Uterus (tissue), 4 donors: Measurements from ENCODE around the gene IQGAP2. TPM values are rescaled to one million over a fixed set of nuclear protein-coding genes. Genes with fewer than 3 reads are reported as not detected.

ENCODE experiments used
- DNase-seq, 2 donors: peaks; one replicate each; pipeline ENCODE4 v3.0.0-alpha.2; 2019 to 2020
- H3K27ac ChIP-seq, 2 donors: fragments of 200-600 bp; sonication (generic); 1 replicate in 1 of 2; 2 replicates in 1 of 2; pipeline ENCODE4 v1.5.1; 2016 to 2018
- H3K27me3 ChIP-seq, 2 donors: fragments of 200-600 bp; sonication (generic); one replicate each; pipeline ENCODE4 v1.5.1; 2018 to 2019; ENCODE audit warnings: control low read depth in 1 of 2
- H3K36me3 ChIP-seq, 2 donors: fragments of 200-600 bp; sonication (generic); one replicate each; pipeline ENCODE4 v1.5.1; 2019; ENCODE audit warnings: control low read depth in 1 of 2
- H3K4me1 ChIP-seq, 2 donors: fragments of 200-600 bp; sonication (generic); one replicate each; pipeline ENCODE4 v1.5.1; 2018 to 2019; ENCODE audit warnings: control low read depth in 1 of 2
- H3K4me3 ChIP-seq, 2 donors: fragments of 200-600 bp; sonication (generic); 1 replicate in 1 of 2; 2 replicates in 1 of 2; pipeline ENCODE4 v1.5.1; 2018 to 2019; ENCODE audit warnings: mild to moderate bottlenecking in 1 of 2
- H3K9me3 ChIP-seq, 2 donors: fragments of 200-600 bp; sonication (generic); one replicate each; pipeline ENCODE4 v1.5.1; 2019; ENCODE audit warnings: control low read depth in 1 of 2
- CTCF ChIP-seq, 4 experiments: fragments of 200-600 bp in 2 of 4; fragments of 450-650 bp in 2 of 4; sonication (generic) in 2 of 4; IDR thresholded peaks; one replicate each; pipeline ENCODE4 v1.5.1; 2016 to 2019; ENCODE audit warnings: antibody characterized with exemption in 4 of 4, mild to moderate bottlenecking in 2 of 4, moderate library complexity in 1 of 4
- POLR2A ChIP-seq, 2 donors: fragments of 450-650 bp; IDR thresholded peaks; one replicate each; pipeline ENCODE4 v1.6.1; 2016; ENCODE audit warnings: antibody characterized with exemption in 2 of 2, mild to moderate bottlenecking in 1 of 2, moderate library complexity in 1 of 2
- intact Hi-C: fragments of 100-400 bp; cut with DNase I; formaldehyde crosslinking; loops from one replicate; pipeline ENCODE4 v1.15.1; 2023; ENCODE audit warnings: low total_unique reads
- total RNA-seq, 4 donors: library from RNA; depleted of rRNA in 3 of 4; stranded (reverse); fragments of >200 nt in 3 of 4; gene quantifications; one replicate each; pipeline versions ENCODE4 v1.1.0 to v1.2.4, GENCODE V29; 2014 to 2023
- donor health status: DM: yes; HTN: yes; CAD: no.

Gene IQGAP2
- total RNA-seq, 4 donors from 2014 or later, result 7.1 to 49.2 (median 9.4) TPM

DNA sequence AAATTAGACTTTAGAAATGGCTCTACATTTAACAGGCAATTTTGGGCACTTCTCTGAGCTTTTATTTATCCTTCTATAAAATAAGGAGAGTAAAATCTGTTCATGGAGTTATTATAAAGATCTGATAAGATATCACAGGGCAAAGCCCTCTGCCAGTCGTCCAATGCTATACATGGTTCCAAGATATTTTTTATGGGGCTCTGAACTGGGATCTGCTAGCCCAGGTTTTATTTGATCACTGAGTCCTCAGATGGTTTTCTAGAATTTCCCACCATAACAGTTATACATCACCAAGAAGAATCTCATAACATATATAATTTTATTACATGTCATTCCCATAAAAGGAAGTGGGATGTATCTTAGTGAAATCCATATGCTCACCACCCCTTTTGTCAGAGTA, 23.2 kb upstream of the IQGAP2 start:
- intact Hi-C loops, result no loop called here
- Histone ChIP-seq H3K4me1 (no peaks in the 10 kb centered on the region), H3K27ac (no peak overlapping the region), H3K4me3 (no peak overlapping the region), H3K27me3 (no peaks in the 10 kb centered on the region), H3K9me3 (no peaks in the 10 kb centered on the region), H3K36me3 (no peaks in the 10 kb centered on the region)
- DNase-seq, result no peak
- TF ChIP-seq POLR2A (IDR thresholded peaks at IDR 0.05), result no peak
- no peak for TF ChIP-seq CTCF (IDR thresholded peaks at IDR 0.05)

GRCh38 chr5:76380346-76381066, 22.6 kb upstream of the IQGAP2 start:
- no peak overlapping the region for H3K27ac ChIP-seq
- no peak for TF ChIP-seq POLR2A (IDR thresholded peaks at IDR 0.05)
- no peak for TF ChIP-seq CTCF (IDR thresholded peaks at IDR 0.05)
- H3K27me3 ChIP-seq, result no peaks in the 10 kb centered on the region
- no peak overlapping the region for H3K4me3 ChIP-seq
- intact Hi-C loops, result no loop called here
- H3K36me3 ChIP-seq, result no peaks in the 10 kb centered on the region
- DNase-seq, result no peak
- no peaks in the 10 kb centered on the region for H3K4me1 ChIP-seq
- no peaks in the 10 kb centered on the region for H3K9me3 ChIP-seq

- Histone ChIP-seq H3K27ac (no peak overlapping the region), H3K4me3 (no peak overlapping the region), H3K36me3 (no peaks in the 10 kb centered on the region), H3K27me3 (no peaks in the 10 kb centered on the region), H3K9me3 (no peaks in the 10 kb centered on the region), H3K4me1 (no peaks in the 10 kb centered on the region)
- intact Hi-C loops, result no loop called here
- DNase-seq, result no peak
- TF ChIP-seq CTCF (IDR thresholded peaks at IDR 0.05), result no peak
Measured at GRCh38 chr5:76383126-76383832, 19.8 kb upstream of the IQGAP2 start.

DNA sequence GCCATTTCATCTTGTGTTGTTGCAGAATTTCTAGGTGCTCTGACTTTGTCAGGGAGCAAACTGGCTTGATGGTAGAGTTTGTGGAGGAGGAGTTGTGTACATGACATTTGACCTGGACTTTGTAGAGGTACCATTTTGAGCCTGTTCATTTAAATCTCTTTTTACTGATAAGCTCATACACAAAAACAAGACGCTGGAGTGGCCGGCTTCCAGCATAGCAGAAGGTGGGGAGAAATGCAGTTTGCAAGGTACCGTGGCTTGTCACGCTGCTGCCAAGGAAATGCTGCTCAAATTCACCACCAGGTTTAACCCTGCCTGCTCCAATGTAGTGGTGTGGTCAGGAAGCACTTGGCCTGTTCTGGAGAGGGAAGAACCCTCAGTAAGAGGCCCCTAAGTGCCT, 18.9 kb upstream of the IQGAP2 start:
- TF ChIP-seq CTCF (IDR thresholded peaks at IDR 0.05) (no peak), POLR2A (IDR thresholded peaks at IDR 0.05) (no peak)

DNA sequence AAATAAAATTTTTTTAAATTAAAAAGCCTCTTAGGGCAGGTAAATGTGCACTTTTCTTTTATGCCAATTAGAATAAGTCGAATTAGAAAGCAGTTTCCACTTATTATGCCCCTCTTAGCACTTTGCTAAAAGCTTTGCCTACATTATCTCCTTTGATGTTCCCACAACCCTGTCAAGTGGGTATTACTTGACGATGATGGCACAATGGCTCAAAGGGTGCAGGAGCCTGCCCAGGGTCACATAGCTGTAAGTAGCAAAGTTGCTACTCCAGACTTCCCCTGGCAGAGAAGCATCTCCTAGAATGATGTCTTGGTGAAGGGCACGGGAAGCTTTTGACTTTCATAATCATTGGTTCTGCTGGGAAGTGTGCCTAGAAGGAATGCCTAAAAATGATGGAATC, 18.4 kb upstream of the IQGAP2 start:
- H3K27me3 ChIP-seq, result no peaks in the 10 kb centered on the region
- H3K4me1 ChIP-seq, result no peaks in the 10 kb centered on the region
- DNase-seq, result no peak
- H3K27ac ChIP-seq, result no peak overlapping the region
- TF ChIP-seq POLR2A (IDR thresholded peaks at IDR 0.05) (no peak), CTCF (IDR thresholded peaks at IDR 0.05) (no peak)
- no peaks in the 10 kb centered on the region for H3K9me3 ChIP-seq
- H3K4me3 ChIP-seq, result no peak overlapping the region
- intact Hi-C loops, result no loop called here
- no peaks in the 10 kb centered on the region for H3K36me3 ChIP-seq

More for the DNA sequence above, 18.9 kb upstream of the IQGAP2 start:
- no peaks in the 10 kb centered on the region for H3K9me3 ChIP-seq
- no peaks in the 10 kb centered on the region for H3K4me1 ChIP-seq
- no peaks in the 10 kb centered on the region for H3K36me3 ChIP-seq
- H3K27me3 ChIP-seq, result no peaks in the 10 kb centered on the region
- DNase-seq, result no peak
- H3K27ac ChIP-seq, result no peak overlapping the region
- intact Hi-C loops, result no loop called here
- no peak overlapping the region for H3K4me3 ChIP-seq
